Measurements from ENCODE around the gene NUP210.
"Not testable (repeated sequence)": the region's sequence is repeated elsewhere in the genome, so short reads cannot be mapped to it uniquely, and the experiment has no call there.

Gene NUP210

GRCh38 chr3:13420045-13420830 is at the start of gene NUP210:
Gene NUP210 (minus strand): TSS chr3:13420322. CDS start chr3:13420226, 96 bp downstream.
- H3K4me3 Mint-ChIP-seq: peak within 1 kb of the TSS; percentile 91
- H3K4me1 Mint-ChIP-seq: peaks cover 69% of the 10 kb centered on the region
- H3K36me3 Mint-ChIP-seq: peaks cover 2% of the 10 kb centered on the region
- no peaks in the 10 kb centered on the region for H3K27me3 Mint-ChIP-seq
- H3K27ac Mint-ChIP-seq: peak within 1 kb of the TSS; percentile 98
- no peaks in the 10 kb centered on the region for H3K9me3 Mint-ChIP-seq

- no peak overlapping the region for H3K27ac Mint-ChIP-seq
- no peaks in the 10 kb centered on the region for H3K27me3 Mint-ChIP-seq
- no peaks in the 10 kb centered on the region for H3K36me3 Mint-ChIP-seq
- no peaks in the 10 kb centered on the region for H3K4me1 Mint-ChIP-seq
- no peak overlapping the region for H3K4me3 Mint-ChIP-seq
- no peaks in the 10 kb centered on the region for H3K9me3 Mint-ChIP-seq
Observed at GRCh38 chr3:13466781-13467180, 46.7 kb upstream of the NUP210 start.

GRCh38 chr3:13465236-13465873 is 45.2 kb upstream of the NUP210 start:
- Mint-ChIP-seq H3K36me3 (no peaks in the 10 kb centered on the region), H3K27me3 (no peaks in the 10 kb centered on the region), H3K9me3 (no peaks in the 10 kb centered on the region), H3K4me3 (no peak overlapping the region), H3K27ac (no peak overlapping the region), H3K4me1 (peaks cover 4% of the 10 kb centered on the region)

GRCh38 chr3:13463618-13464400 is 43.7 kb upstream of the NUP210 start:
- Mint-ChIP-seq H3K27ac (no peak overlapping the region), H3K27me3 (no peaks in the 10 kb centered on the region), H3K4me3 (no peak overlapping the region), H3K36me3 (no peaks in the 10 kb centered on the region), H3K4me1 (peaks cover 4% of the 10 kb centered on the region), H3K9me3 (no peaks in the 10 kb centered on the region)

- no peak overlapping the region for H3K27ac Mint-ChIP-seq
- no peaks in the 10 kb centered on the region for H3K36me3 Mint-ChIP-seq
- peaks cover 4% of the 10 kb centered on the region for H3K4me1 Mint-ChIP-seq
- no peak overlapping the region for H3K4me3 Mint-ChIP-seq
- H3K9me3 Mint-ChIP-seq: no peaks in the 10 kb centered on the region
- no peaks in the 10 kb centered on the region for H3K27me3 Mint-ChIP-seq
Observed at GRCh38 chr3:13462822-13463221, 42.7 kb upstream of the NUP210 start.

GRCh38 chr3:13462125-13462629 is 42.1 kb upstream of the NUP210 start:
- H3K27ac Mint-ChIP-seq: no peak overlapping the region

GRCh38 chr3:13461169-13462124 is 41.3 kb upstream of the NUP210 start:
- Mint-ChIP-seq H3K9me3 (no peaks in the 10 kb centered on the region), H3K4me1 (peaks cover 4% of the 10 kb centered on the region), H3K4me3 (no peak overlapping the region), H3K27ac (no peak overlapping the region), H3K27me3 (no peaks in the 10 kb centered on the region), H3K36me3 (no peaks in the 10 kb centered on the region)

More at GRCh38 chr3:13462125-13462629, 42.1 kb upstream of the NUP210 start:
- H3K27me3 Mint-ChIP-seq: no peaks in the 10 kb centered on the region
- no peaks in the 10 kb centered on the region for H3K9me3 Mint-ChIP-seq
- H3K4me3 Mint-ChIP-seq: no peak overlapping the region
- no peaks in the 10 kb centered on the region for H3K36me3 Mint-ChIP-seq
- peaks cover 4% of the 10 kb centered on the region for H3K4me1 Mint-ChIP-seq

- Mint-ChIP-seq H3K27ac (no peak overlapping the region), H3K36me3 (no peaks in the 10 kb centered on the region), H3K9me3 (no peaks in the 10 kb centered on the region), H3K4me3 (no peak overlapping the region), H3K27me3 (no peaks in the 10 kb centered on the region), H3K4me1 (peaks cover 4% of the 10 kb centered on the region)
Observed at GRCh38 chr3:13460341-13460736, 40.2 kb upstream of the NUP210 start.

GRCh38 chr3:13459605-13460340 is 39.7 kb upstream of the NUP210 start:
- no peaks in the 10 kb centered on the region for H3K27me3 Mint-ChIP-seq
- peaks cover 4% of the 10 kb centered on the region for H3K4me1 Mint-ChIP-seq
- no peak overlapping the region for H3K27ac Mint-ChIP-seq
- H3K36me3 Mint-ChIP-seq: no peaks in the 10 kb centered on the region
- no peaks in the 10 kb centered on the region for H3K9me3 Mint-ChIP-seq
- no peak overlapping the region for H3K4me3 Mint-ChIP-seq

- H3K36me3 Mint-ChIP-seq: no peaks in the 10 kb centered on the region
- no peaks in the 10 kb centered on the region for H3K27me3 Mint-ChIP-seq
- peaks cover 9% of the 10 kb centered on the region for H3K4me1 Mint-ChIP-seq
- H3K9me3 Mint-ChIP-seq: no peaks in the 10 kb centered on the region
- no peak overlapping the region for H3K27ac Mint-ChIP-seq
- H3K4me3 Mint-ChIP-seq: no peak overlapping the region
Observed at GRCh38 chr3:13457593-13457992, 37.5 kb upstream of the NUP210 start.

- H3K27ac Mint-ChIP-seq: no peak overlapping the region
- peaks cover 16% of the 10 kb centered on the region for H3K4me1 Mint-ChIP-seq
- H3K27me3 Mint-ChIP-seq: no peaks in the 10 kb centered on the region
- no peak overlapping the region for H3K4me3 Mint-ChIP-seq
- H3K9me3 Mint-ChIP-seq: no peaks in the 10 kb centered on the region
- no peaks in the 10 kb centered on the region for H3K36me3 Mint-ChIP-seq
Observed at GRCh38 chr3:13455644-13456043, 35.5 kb upstream of the NUP210 start.

GRCh38 chr3:13452490-13453335 is 32.6 kb upstream of the NUP210 start:
- Mint-ChIP-seq H3K27me3 (no peaks in the 10 kb centered on the region), H3K27ac (no peak overlapping the region), H3K4me3 (peak overlapping the region; percentile 92), H3K9me3 (no peaks in the 10 kb centered on the region), H3K4me1 (peaks cover 27% of the 10 kb centered on the region), H3K36me3 (peaks cover 1% of the 10 kb centered on the region)

- Mint-ChIP-seq H3K27ac (peak overlapping the region; percentile 98), H3K27me3 (no peaks in the 10 kb centered on the region), H3K4me3 (peak overlapping the region; percentile 92), H3K4me1 (peaks cover 27% of the 10 kb centered on the region), H3K36me3 (peaks cover 1% of the 10 kb centered on the region), H3K9me3 (no peaks in the 10 kb centered on the region)
Observed at GRCh38 chr3:13451301-13451673, 31.2 kb upstream of the NUP210 start.

- not testable (repeated sequence) for H3K36me3 Mint-ChIP-seq, H3K4me3 Mint-ChIP-seq, H3K4me1 Mint-ChIP-seq, H3K9me3 Mint-ChIP-seq, H3K27me3 Mint-ChIP-seq, H3K27ac Mint-ChIP-seq
Observed at GRCh38 chr3:13442882-13443281, 22.8 kb upstream of the NUP210 start.
